WTC11 (cell line): ENCODE measurements around the gene ZCCHC2. TPM values are rescaled to one million over a fixed set of nuclear protein-coding genes. Genes with fewer than 3 reads are reported as not detected.

Experiments
- ATAC-seq: fragments of 200-7000 bp; cut with Tn5 transposase; 2 replicates; pipeline ENCODE4 v1.10.0; 2021; ENCODE audit warnings: mild to moderate bottlenecking, moderate library complexity
- CTCF ChIA-PET: fragments of 300-600 bp; sonication (Branson Sonifier 250); formaldehyde crosslinking; loops from one replicate; lab custom pipeline; 2021; ENCODE audit warnings: antibody characterized with exemption; lab: Charles Lee
- POLR2A ChIA-PET: fragments of 350-600 bp; sonication (Branson Sonifier 250); formaldehyde crosslinking; loops from one replicate; lab custom pipeline; 2021; ENCODE audit warnings: antibody characterized with exemption; lab: Charles Lee
- DNase-seq: peaks from one replicate; pipeline ENCODE4 v3.0.0; 2021; ENCODE audit warnings: low spot score
- H3K27ac Mint-ChIP-seq: 2 replicates; pipeline ENCODE4 v1.8.0; 2021; ENCODE audit warnings: mixed read lengths
- H3K27me3 Mint-ChIP-seq: 2 replicates; pipeline ENCODE4 v1.8.0; 2021; ENCODE audit warnings: low read depth, mild to moderate bottlenecking, moderate library complexity, mixed read lengths
- H3K36me3 Mint-ChIP-seq: 2 replicates; pipeline ENCODE4 v1.8.0; 2021; ENCODE audit warnings: mixed read lengths
- H3K4me1 Mint-ChIP-seq: 2 replicates; pipeline ENCODE4 v1.8.0; 2022; ENCODE audit warnings: mixed read lengths
- H3K4me3 Mint-ChIP-seq: 2 replicates; pipeline ENCODE4 v1.8.0; 2021; ENCODE audit warnings: mild to moderate bottlenecking, moderate library complexity, mixed read lengths
- H3K9me3 Mint-ChIP-seq: 2 replicates; pipeline ENCODE4 v1.8.0; 2021; ENCODE audit warnings: mixed read lengths
- CREM ChIP-seq: sonication (generic); formaldehyde crosslinking; IDR thresholded peaks from 2 replicates; pipeline ENCODE4 v1.8.1; 2022; ENCODE audit warnings: mild to moderate bottlenecking, missing genetic modification reagents, moderate library complexity
- ESRRA ChIP-seq: sonication (generic); formaldehyde crosslinking; IDR thresholded peaks from 2 replicates; pipeline ENCODE4 v1.8.1; 2022; ENCODE audit warnings: mild to moderate bottlenecking, missing genetic modification reagents, borderline replicate concordance
- FOXJ3 ChIP-seq: sonication (generic); formaldehyde crosslinking; IDR thresholded peaks from 2 replicates; pipeline ENCODE4 v1.9.0; 2021; ENCODE audit warnings: missing genetic modification reagents, mild to moderate bottlenecking, borderline replicate concordance
- MYBL2 ChIP-seq: sonication (generic); formaldehyde crosslinking; IDR thresholded peaks from 2 replicates; pipeline ENCODE4 v1.8.1; 2023; ENCODE audit warnings: mild to moderate bottlenecking, moderate library complexity, missing genetic modification reagents
- NFYB ChIP-seq: sonication (generic); formaldehyde crosslinking; conservative IDR thresholded peaks from 2 replicates; pipeline ENCODE4 v1.8.0; 2022; ENCODE audit warnings: low read depth, missing genetic modification reagents
- SMAD3 ChIP-seq: sonication (generic); formaldehyde crosslinking; IDR thresholded peaks from 2 replicates; pipeline ENCODE4 v1.8.0; 2022; ENCODE audit warnings: missing genetic modification reagents, mild to moderate bottlenecking, borderline replicate concordance
- SMAD4 ChIP-seq: sonication (generic); formaldehyde crosslinking; IDR thresholded peaks from 2 replicates; pipeline ENCODE4 v1.8.0; 2022; ENCODE audit warnings: mild to moderate bottlenecking, missing genetic modification reagents
- SOX15 ChIP-seq: fragments of 250-450 bp; sonication (Bioruptor Pico); IDR thresholded peaks from 2 replicates; pipeline ENCODE4 v1.9.0; 2021; ENCODE audit warnings: mild to moderate bottlenecking
- USF1 ChIP-seq: sonication (generic); formaldehyde crosslinking; IDR thresholded peaks from 2 replicates; pipeline ENCODE4 v1.8.0; 2022; ENCODE audit warnings: mild to moderate bottlenecking, missing genetic modification reagents
- ZNF138 ChIP-seq: sonication (generic); formaldehyde crosslinking; conservative IDR thresholded peaks from 2 replicates; pipeline ENCODE4 v1.8.1; 2022; ENCODE audit warnings: mild to moderate bottlenecking, moderate library complexity, missing genetic modification reagents
- ZNF232 ChIP-seq: sonication (generic); formaldehyde crosslinking; IDR thresholded peaks from 2 replicates; pipeline ENCODE4 v1.8.0; 2022; ENCODE audit warnings: mild to moderate bottlenecking, missing genetic modification reagents
- ZNF423 ChIP-seq: fragments of 250-450 bp; sonication (Bioruptor Pico); IDR thresholded peaks from 2 replicates; pipeline ENCODE4 v2.1.2; 2022; ENCODE audit warnings: mild to moderate bottlenecking, moderate library complexity
- total RNA-seq: library from RNA; stranded (reverse); gene quantifications from 3 replicates; pipeline ENCODE4 v1.2.3, GENCODE V29; 2021
- TF ChIP-seq, protein P1 (sequence below): sonication (generic); formaldehyde crosslinking; IDR thresholded peaks from 2 replicates; pipeline ENCODE4 v1.8.0; 2022; ENCODE audit warnings: missing genetic modification reagents
- TF ChIP-seq, protein P2 (sequence below): sonication (generic); formaldehyde crosslinking; IDR thresholded peaks from 2 replicates; pipeline ENCODE4 v1.8.0; 2023; ENCODE audit warnings: missing genetic modification reagents, mild to moderate bottlenecking, borderline replicate concordance
- TF ChIP-seq, protein P3 (sequence below): sonication (generic); formaldehyde crosslinking; IDR thresholded peaks from 2 replicates; pipeline ENCODE4 v1.8.1; 2022; ENCODE audit warnings: low read depth, mild to moderate bottlenecking, moderate library complexity, missing genetic modification reagents, borderline replicate concordance
- TF ChIP-seq, protein P4 (sequence below): sonication (generic); formaldehyde crosslinking; IDR thresholded peaks from 2 replicates; pipeline ENCODE4 v1.8.1; 2023; ENCODE audit warnings: mild to moderate bottlenecking, missing genetic modification reagents, borderline replicate concordance

ZCCHC2 gene
- total RNA-seq, 1 experiment from 2014 or later = 18.8 TPM

DNA sequence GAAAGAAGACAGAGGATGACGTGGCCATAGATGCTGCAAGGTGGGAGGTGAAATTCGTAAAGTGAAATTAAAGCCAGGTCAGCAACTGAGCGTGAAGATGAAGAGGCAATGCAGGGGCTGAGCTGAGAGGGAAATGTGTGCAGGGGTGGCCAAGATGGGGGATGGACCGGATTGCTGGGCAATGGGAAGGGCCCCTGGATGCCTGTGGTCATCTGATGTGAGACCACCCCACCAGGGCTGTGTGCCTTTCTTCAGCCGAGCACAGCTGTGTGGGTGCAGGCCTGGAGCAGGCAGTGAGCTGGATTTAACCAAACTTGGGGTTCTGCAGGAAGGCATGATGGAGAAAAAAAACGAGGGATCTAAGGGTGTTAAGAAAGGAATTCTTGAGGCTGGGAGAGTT is 80.4 kb downstream of the ZCCHC2 start:
- Mint-ChIP-seq H3K27ac (no peak overlapping the region), H3K9me3 (peaks cover 8% of the 10 kb centered on the region; the same call in 1 of the 2 replicates), H3K4me3 (no peak overlapping the region), H3K36me3 (no peaks in the 10 kb centered on the region), H3K27me3 (peaks cover 11% of the 10 kb centered on the region), H3K4me1 (peaks cover 10% of the 10 kb centered on the region)
- ChIA-PET POLR2A (no interaction called here), CTCF (interaction anchor here (0.7 to 1.0 kb wide), 2 partner anchors 35 to 517 kb away, joined by 3 read pairs; no protein-coding TSS in a partner anchor)
- ATAC-seq = no peak
- DNase-seq = no peak
- TF ChIP-seq, protein P1, sequence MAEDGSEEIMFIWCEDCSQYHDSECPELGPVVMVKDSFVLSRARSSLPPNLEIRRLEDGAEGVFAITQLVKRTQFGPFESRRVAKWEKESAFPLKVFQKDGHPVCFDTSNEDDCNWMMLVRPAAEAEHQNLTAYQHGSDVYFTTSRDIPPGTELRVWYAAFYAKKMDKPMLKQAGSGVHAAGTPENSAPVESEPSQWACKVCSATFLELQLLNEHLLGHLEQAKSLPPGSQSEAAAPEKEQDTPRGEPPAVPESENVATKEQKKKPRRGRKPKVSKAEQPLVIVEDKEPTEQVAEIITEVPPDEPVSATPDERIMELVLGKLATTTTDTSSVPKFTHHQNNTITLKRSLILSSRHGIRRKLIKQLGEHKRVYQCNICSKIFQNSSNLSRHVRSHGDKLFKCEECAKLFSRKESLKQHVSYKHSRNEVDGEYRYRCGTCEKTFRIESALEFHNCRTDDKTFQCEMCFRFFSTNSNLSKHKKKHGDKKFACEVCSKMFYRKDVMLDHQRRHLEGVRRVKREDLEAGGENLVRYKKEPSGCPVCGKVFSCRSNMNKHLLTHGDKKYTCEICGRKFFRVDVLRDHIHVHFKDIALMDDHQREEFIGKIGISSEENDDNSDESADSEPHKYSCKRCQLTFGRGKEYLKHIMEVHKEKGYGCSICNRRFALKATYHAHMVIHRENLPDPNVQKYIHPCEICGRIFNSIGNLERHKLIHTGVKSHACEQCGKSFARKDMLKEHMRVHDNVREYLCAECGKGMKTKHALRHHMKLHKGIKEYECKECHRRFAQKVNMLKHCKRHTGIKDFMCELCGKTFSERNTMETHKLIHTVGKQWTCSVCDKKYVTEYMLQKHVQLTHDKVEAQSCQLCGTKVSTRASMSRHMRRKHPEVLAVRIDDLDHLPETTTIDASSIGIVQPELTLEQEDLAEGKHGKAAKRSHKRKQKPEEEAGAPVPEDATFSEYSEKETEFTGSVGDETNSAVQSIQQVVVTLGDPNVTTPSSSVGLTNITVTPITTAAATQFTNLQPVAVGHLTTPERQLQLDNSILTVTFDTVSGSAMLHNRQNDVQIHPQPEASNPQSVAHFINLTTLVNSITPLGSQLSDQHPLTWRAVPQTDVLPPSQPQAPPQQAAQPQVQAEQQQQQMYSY (CRISPR knock-in tag) = no peak
- no peak for TF ChIP-seq FOXJ3 (CRISPR knock-in tag)
- TF ChIP-seq, protein P2, sequence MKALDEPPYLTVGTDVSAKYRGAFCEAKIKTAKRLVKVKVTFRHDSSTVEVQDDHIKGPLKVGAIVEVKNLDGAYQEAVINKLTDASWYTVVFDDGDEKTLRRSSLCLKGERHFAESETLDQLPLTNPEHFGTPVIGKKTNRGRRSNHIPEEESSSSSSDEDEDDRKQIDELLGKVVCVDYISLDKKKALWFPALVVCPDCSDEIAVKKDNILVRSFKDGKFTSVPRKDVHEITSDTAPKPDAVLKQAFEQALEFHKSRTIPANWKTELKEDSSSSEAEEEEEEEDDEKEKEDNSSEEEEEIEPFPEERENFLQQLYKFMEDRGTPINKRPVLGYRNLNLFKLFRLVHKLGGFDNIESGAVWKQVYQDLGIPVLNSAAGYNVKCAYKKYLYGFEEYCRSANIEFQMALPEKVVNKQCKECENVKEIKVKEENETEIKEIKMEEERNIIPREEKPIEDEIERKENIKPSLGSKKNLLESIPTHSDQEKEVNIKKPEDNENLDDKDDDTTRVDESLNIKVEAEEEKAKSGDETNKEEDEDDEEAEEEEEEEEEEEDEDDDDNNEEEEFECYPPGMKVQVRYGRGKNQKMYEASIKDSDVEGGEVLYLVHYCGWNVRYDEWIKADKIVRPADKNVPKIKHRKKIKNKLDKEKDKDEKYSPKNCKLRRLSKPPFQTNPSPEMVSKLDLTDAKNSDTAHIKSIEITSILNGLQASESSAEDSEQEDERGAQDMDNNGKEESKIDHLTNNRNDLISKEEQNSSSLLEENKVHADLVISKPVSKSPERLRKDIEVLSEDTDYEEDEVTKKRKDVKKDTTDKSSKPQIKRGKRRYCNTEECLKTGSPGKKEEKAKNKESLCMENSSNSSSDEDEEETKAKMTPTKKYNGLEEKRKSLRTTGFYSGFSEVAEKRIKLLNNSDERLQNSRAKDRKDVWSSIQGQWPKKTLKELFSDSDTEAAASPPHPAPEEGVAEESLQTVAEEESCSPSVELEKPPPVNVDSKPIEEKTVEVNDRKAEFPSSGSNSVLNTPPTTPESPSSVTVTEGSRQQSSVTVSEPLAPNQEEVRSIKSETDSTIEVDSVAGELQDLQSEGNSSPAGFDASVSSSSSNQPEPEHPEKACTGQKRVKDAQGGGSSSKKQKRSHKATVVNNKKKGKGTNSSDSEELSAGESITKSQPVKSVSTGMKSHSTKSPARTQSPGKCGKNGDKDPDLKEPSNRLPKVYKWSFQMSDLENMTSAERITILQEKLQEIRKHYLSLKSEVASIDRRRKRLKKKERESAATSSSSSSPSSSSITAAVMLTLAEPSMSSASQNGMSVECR (CRISPR knock-in tag) = no peak
- TF ChIP-seq, protein P3, sequence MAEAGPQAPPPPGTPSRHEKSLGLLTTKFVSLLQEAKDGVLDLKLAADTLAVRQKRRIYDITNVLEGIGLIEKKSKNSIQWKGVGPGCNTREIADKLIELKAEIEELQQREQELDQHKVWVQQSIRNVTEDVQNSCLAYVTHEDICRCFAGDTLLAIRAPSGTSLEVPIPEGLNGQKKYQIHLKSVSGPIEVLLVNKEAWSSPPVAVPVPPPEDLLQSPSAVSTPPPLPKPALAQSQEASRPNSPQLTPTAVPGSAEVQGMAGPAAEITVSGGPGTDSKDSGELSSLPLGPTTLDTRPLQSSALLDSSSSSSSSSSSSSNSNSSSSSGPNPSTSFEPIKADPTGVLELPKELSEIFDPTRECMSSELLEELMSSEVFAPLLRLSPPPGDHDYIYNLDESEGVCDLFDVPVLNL (CRISPR knock-in tag) = no peak
- no peak for TF ChIP-seq ZNF423
- no peak for TF ChIP-seq ZNF138 (CRISPR knock-in tag)
- TF ChIP-seq MYBL2 = no peak
- no peak for TF ChIP-seq CREM

DNA sequence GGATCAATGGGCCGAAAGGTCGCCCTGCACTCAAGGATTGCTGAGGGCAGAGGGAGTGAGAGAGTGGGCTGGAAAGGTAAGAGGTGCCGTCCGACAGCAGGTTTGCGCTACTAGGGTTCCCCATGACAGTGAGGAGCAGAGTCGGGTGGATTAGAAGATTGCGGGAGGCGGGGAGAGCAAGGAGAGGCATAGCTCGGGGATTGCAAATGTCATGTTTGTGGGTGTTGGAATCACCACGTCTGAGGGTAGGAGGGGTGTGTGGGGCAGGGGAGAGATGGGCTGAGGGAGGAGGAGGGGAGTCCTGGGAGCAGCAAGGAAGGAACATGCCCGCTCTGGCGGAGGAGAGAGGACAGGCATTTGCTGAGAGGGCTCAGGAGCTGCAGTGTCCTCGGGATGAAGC is 81.2 kb downstream of the ZCCHC2 start:
- ChIA-PET CTCF (interaction anchor here (1.0 kb wide), 1 partner anchor 34 kb away, joined by 3 read pairs; no protein-coding TSS in a partner anchor), POLR2A (no interaction called here)
- DNase-seq (no peak), ATAC-seq (no peak)
- peaks cover 9% of the 10 kb centered on the region; the same call in 1 of the 2 replicates for H3K9me3 Mint-ChIP-seq
- TF ChIP-seq USF1 (CRISPR knock-in tag) (no peak), ESRRA (CRISPR knock-in tag) (no peak), NFYB (CRISPR knock-in tag) (no peak), SMAD4 (no peak), SOX15 (no peak), SMAD3 (CRISPR knock-in tag) (no peak), ZNF232 (CRISPR knock-in tag) (no peak)
- TF ChIP-seq, protein P4, sequence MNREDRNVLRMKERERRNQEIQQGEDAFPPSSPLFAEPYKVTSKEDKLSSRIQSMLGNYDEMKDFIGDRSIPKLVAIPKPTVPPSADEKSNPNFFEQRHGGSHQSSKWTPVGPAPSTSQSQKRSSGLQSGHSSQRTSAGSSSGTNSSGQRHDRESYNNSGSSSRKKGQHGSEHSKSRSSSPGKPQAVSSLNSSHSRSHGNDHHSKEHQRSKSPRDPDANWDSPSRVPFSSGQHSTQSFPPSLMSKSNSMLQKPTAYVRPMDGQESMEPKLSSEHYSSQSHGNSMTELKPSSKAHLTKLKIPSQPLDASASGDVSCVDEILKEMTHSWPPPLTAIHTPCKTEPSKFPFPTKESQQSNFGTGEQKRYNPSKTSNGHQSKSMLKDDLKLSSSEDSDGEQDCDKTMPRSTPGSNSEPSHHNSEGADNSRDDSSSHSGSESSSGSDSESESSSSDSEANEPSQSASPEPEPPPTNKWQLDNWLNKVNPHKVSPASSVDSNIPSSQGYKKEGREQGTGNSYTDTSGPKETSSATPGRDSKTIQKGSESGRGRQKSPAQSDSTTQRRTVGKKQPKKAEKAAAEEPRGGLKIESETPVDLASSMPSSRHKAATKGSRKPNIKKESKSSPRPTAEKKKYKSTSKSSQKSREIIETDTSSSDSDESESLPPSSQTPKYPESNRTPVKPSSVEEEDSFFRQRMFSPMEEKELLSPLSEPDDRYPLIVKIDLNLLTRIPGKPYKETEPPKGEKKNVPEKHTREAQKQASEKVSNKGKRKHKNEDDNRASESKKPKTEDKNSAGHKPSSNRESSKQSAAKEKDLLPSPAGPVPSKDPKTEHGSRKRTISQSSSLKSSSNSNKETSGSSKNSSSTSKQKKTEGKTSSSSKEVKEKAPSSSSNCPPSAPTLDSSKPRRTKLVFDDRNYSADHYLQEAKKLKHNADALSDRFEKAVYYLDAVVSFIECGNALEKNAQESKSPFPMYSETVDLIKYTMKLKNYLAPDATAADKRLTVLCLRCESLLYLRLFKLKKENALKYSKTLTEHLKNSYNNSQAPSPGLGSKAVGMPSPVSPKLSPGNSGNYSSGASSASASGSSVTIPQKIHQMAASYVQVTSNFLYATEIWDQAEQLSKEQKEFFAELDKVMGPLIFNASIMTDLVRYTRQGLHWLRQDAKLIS = no peak
- H3K4me1 Mint-ChIP-seq = peaks cover 10% of the 10 kb centered on the region
- H3K27me3 Mint-ChIP-seq = peaks cover 3% of the 10 kb centered on the region
- H3K36me3 Mint-ChIP-seq = no peaks in the 10 kb centered on the region
- H3K27ac Mint-ChIP-seq = no peak overlapping the region
- no peak overlapping the region for H3K4me3 Mint-ChIP-seq
